ENCODE measurements around the gene PRKG1.

PRKG1 gene

GRCh38 chr10:51168086-51168815 lies 94.0 kb downstream of the PRKG1 start:
- H3K9ac ChIP-seq (ENCODE audit: low read length): no peak overlapping the region
- H3K79me2 ChIP-seq (ENCODE audit: control insufficient read depth, insufficient read depth, low read length): no peaks in the 10 kb centered on the region
- no peak overlapping the region for H3K4me3 ChIP-seq (ENCODE audit: low read length)
- H3K27me3 ChIP-seq (ENCODE audit: insufficient read depth, low read length, poor library complexity): no peaks in the 10 kb centered on the region
- H2BK15ac ChIP-seq (replicated peaks; ENCODE audit: low read depth): no peak overlapping the region
- H3K4me2 ChIP-seq (ENCODE audit: low read length): no peak overlapping the region
- no CpG with 5 or more reads among the region's 2 CpGs for WGBS (ENCODE audit: extremely low coverage, insufficient coverage, low lambda C conversion rate)
- no peak overlapping the region for H3K56ac ChIP-seq (ENCODE audit: low read length)
- H3K4me1 ChIP-seq (ENCODE audit: control insufficient read depth, low read depth, low read length): no peaks in the 10 kb centered on the region
- H4K5ac ChIP-seq (ENCODE audit: low read length): no peak overlapping the region
- no peak overlapping the region for H3K27ac ChIP-seq (ENCODE audit: low read depth, low read length)
- H3K36me3 ChIP-seq (ENCODE audit: control insufficient read depth, insufficient read depth, low read length): no peaks in the 10 kb centered on the region
- no peak overlapping the region for H2BK5ac ChIP-seq (ENCODE audit: low read length)
- H3K79me1 ChIP-seq (ENCODE audit: low read length): no peaks in the 10 kb centered on the region
- no peak for DNase-seq
- no peak overlapping the region for H2AK5ac ChIP-seq (ENCODE audit: low read length)
- no peak overlapping the region for H3K4ac ChIP-seq (ENCODE audit: low read depth, low read length)
- H3K18ac ChIP-seq (ENCODE audit: low read length): no peak overlapping the region
- no peak overlapping the region for H4K8ac ChIP-seq (ENCODE audit: low read depth, low read length)
- no peak overlapping the region for H3K23ac ChIP-seq (ENCODE audit: low read length)
- H2BK120ac ChIP-seq (ENCODE audit: low read depth, low read length): no peak overlapping the region

- Histone ChIP-seq H3K27me3 (ENCODE audit: insufficient read depth, low read length, poor library complexity) (no peaks in the 10 kb centered on the region), H3K4ac (ENCODE audit: low read depth, low read length) (no peak overlapping the region), H2BK15ac (replicated peaks; ENCODE audit: low read depth) (no peak overlapping the region), H3K4me1 (ENCODE audit: control insufficient read depth, low read depth, low read length) (no peaks in the 10 kb centered on the region), H2BK5ac (ENCODE audit: low read length) (no peak overlapping the region), H4K8ac (ENCODE audit: low read depth, low read length) (no peak overlapping the region), H3K27ac (ENCODE audit: low read depth, low read length) (no peak overlapping the region), H3K4me2 (ENCODE audit: low read length) (no peak overlapping the region), H3K56ac (ENCODE audit: low read length) (no peak overlapping the region), H3K4me3 (ENCODE audit: low read length) (no peak overlapping the region), H3K79me2 (ENCODE audit: control insufficient read depth, insufficient read depth, low read length) (no peaks in the 10 kb centered on the region), H3K9ac (ENCODE audit: low read length) (no peak overlapping the region), H3K79me1 (ENCODE audit: low read length) (no peaks in the 10 kb centered on the region), H3K18ac (ENCODE audit: low read length) (no peak overlapping the region), H4K5ac (ENCODE audit: low read length) (no peak overlapping the region), H3K36me3 (ENCODE audit: control insufficient read depth, insufficient read depth, low read length) (no peaks in the 10 kb centered on the region), H3K23ac (ENCODE audit: low read length) (no peak overlapping the region), H2AK5ac (ENCODE audit: low read length) (no peak overlapping the region), H2BK120ac (ENCODE audit: low read depth, low read length) (no peak overlapping the region)
- no peak for DNase-seq
- WGBS (ENCODE audit: extremely low coverage, insufficient coverage, low lambda C conversion rate): no CpG with 5 or more reads among the region's 1 CpG
Measured at GRCh38 chr10:51169111-51169510, 94.8 kb downstream of the PRKG1 start.

GRCh38 chr10:51170518-51171245 lies 96.4 kb downstream of the PRKG1 start:
- Histone ChIP-seq H2BK15ac (replicated peaks; ENCODE audit: low read depth) (no peak overlapping the region), H3K27me3 (ENCODE audit: insufficient read depth, low read length, poor library complexity) (no peaks in the 10 kb centered on the region), H3K27ac (ENCODE audit: low read depth, low read length) (no peak overlapping the region), H4K8ac (ENCODE audit: low read depth, low read length) (no peak overlapping the region), H2BK120ac (ENCODE audit: low read depth, low read length) (no peak overlapping the region), H2BK5ac (ENCODE audit: low read length) (no peak overlapping the region), H3K79me2 (ENCODE audit: control insufficient read depth, insufficient read depth, low read length) (no peaks in the 10 kb centered on the region), H3K79me1 (ENCODE audit: low read length) (no peaks in the 10 kb centered on the region), H3K9ac (ENCODE audit: low read length) (no peak overlapping the region), H3K4me2 (ENCODE audit: low read length) (no peak overlapping the region), H3K4me3 (ENCODE audit: low read length) (no peak overlapping the region), H3K18ac (ENCODE audit: low read length) (no peak overlapping the region), H3K4ac (ENCODE audit: low read depth, low read length) (no peak overlapping the region), H3K56ac (ENCODE audit: low read length) (no peak overlapping the region), H2AK5ac (ENCODE audit: low read length) (no peak overlapping the region), H3K23ac (ENCODE audit: low read length) (no peak overlapping the region), H3K36me3 (ENCODE audit: control insufficient read depth, insufficient read depth, low read length) (no peaks in the 10 kb centered on the region), H4K5ac (ENCODE audit: low read length) (no peak overlapping the region), H3K4me1 (ENCODE audit: control insufficient read depth, low read depth, low read length) (no peaks in the 10 kb centered on the region)
- WGBS (ENCODE audit: extremely low coverage, insufficient coverage, low lambda C conversion rate): no CpG with 5 or more reads among the region's 2 CpGs
- DNase-seq: no peak

- Histone ChIP-seq H3K18ac (ENCODE audit: low read length) (no peak overlapping the region), H3K23ac (ENCODE audit: low read length) (no peak overlapping the region), H3K27me3 (ENCODE audit: insufficient read depth, low read length, poor library complexity) (no peaks in the 10 kb centered on the region), H3K9ac (ENCODE audit: low read length) (no peak overlapping the region), H3K36me3 (ENCODE audit: control insufficient read depth, insufficient read depth, low read length) (no peaks in the 10 kb centered on the region), H3K79me1 (ENCODE audit: low read length) (no peaks in the 10 kb centered on the region), H3K27ac (ENCODE audit: low read depth, low read length) (no peak overlapping the region), H3K4me1 (ENCODE audit: control insufficient read depth, low read depth, low read length) (no peaks in the 10 kb centered on the region), H2AK5ac (ENCODE audit: low read length) (no peak overlapping the region), H4K5ac (ENCODE audit: low read length) (no peak overlapping the region), H3K4me3 (ENCODE audit: low read length) (no peak overlapping the region), H3K56ac (ENCODE audit: low read length) (no peak overlapping the region), H2BK120ac (ENCODE audit: low read depth, low read length) (no peak overlapping the region), H4K8ac (ENCODE audit: low read depth, low read length) (no peak overlapping the region), H2BK5ac (ENCODE audit: low read length) (no peak overlapping the region), H3K79me2 (ENCODE audit: control insufficient read depth, insufficient read depth, low read length) (no peaks in the 10 kb centered on the region), H3K4me2 (ENCODE audit: low read length) (no peak overlapping the region), H3K4ac (ENCODE audit: low read depth, low read length) (no peak overlapping the region), H2BK15ac (replicated peaks; ENCODE audit: low read depth) (no peak overlapping the region)
- no CpG with 5 or more reads among the region's 2 CpGs for WGBS (ENCODE audit: extremely low coverage, insufficient coverage, low lambda C conversion rate)
- DNase-seq: no peak
Measured at GRCh38 chr10:51171946-51172345, 97.7 kb downstream of the PRKG1 start.

GRCh38 chr10:51176976-51177695 lies 102.8 kb downstream of the PRKG1 start:
- H3K36me3 ChIP-seq (ENCODE audit: control insufficient read depth, insufficient read depth, low read length): no peaks in the 10 kb centered on the region
- H3K18ac ChIP-seq (ENCODE audit: low read length): no peak overlapping the region
- no peak overlapping the region for H2BK120ac ChIP-seq (ENCODE audit: low read depth, low read length)
- no peaks in the 10 kb centered on the region for H3K79me2 ChIP-seq (ENCODE audit: control insufficient read depth, insufficient read depth, low read length)
- H3K79me1 ChIP-seq (ENCODE audit: low read length): no peaks in the 10 kb centered on the region
- H4K8ac ChIP-seq (ENCODE audit: low read depth, low read length): no peak overlapping the region
- no peak overlapping the region for H2BK15ac ChIP-seq (replicated peaks; ENCODE audit: low read depth)
- no peak overlapping the region for H3K56ac ChIP-seq (ENCODE audit: low read length)
- no peak overlapping the region for H3K23ac ChIP-seq (ENCODE audit: low read length)
- no peak overlapping the region for H3K4me2 ChIP-seq (ENCODE audit: low read length)
- H2AK5ac ChIP-seq (ENCODE audit: low read length): no peak overlapping the region
- H3K4ac ChIP-seq (ENCODE audit: low read depth, low read length): no peak overlapping the region
- H3K4me3 ChIP-seq (ENCODE audit: low read length): no peak overlapping the region
- H3K4me1 ChIP-seq (ENCODE audit: control insufficient read depth, low read depth, low read length): no peaks in the 10 kb centered on the region
- no peak overlapping the region for H3K27ac ChIP-seq (ENCODE audit: low read depth, low read length)
- no peaks in the 10 kb centered on the region for H3K27me3 ChIP-seq (ENCODE audit: insufficient read depth, low read length, poor library complexity)
- no peak for DNase-seq
- H3K9ac ChIP-seq (ENCODE audit: low read length): no peak overlapping the region
- H2BK5ac ChIP-seq (ENCODE audit: low read length): no peak overlapping the region
- H4K5ac ChIP-seq (ENCODE audit: low read length): no peak overlapping the region
